Activated CD4-positive, alpha-beta memory T cell treated with anti-CD3 and anti-CD28 coated beads for 36 hours (primary cell): ENCODE results near the gene ZNF407. TPM values are rescaled to one million over a fixed set of nuclear protein-coding genes. Genes with fewer than 3 reads are reported as not detected.
A peak's percentile ranks its signal among the peaks of the same experiment; 100 is the strongest.

Experiments
- CTCF ChIA-PET: fragments of 350-600 bp; sonication (Branson Sonifier 250); formaldehyde crosslinking; loops from one replicate; lab custom pipeline; 2021; ENCODE audit warnings: antibody characterized with exemption, inconsistent platforms; lab: Charles Lee
- POLR2A ChIA-PET: fragments of 350-600 bp; sonication (Branson Sonifier 250); formaldehyde crosslinking; loops from one replicate; lab custom pipeline; 2021; ENCODE audit warnings: antibody characterized with exemption; lab: Charles Lee
- DNase-seq: peaks from one replicate; pipeline ENCODE4 v3.0.0-alpha.2; 2020
- H3K27ac Mint-ChIP-seq: one replicate; pipeline ENCODE4 v1.8.0; 2021; ENCODE audit warnings: mixed read lengths
- H3K27me3 Mint-ChIP-seq: one replicate; pipeline ENCODE4 v1.8.0; 2021; ENCODE audit warnings: mixed read lengths
- H3K36me3 Mint-ChIP-seq: one replicate; pipeline ENCODE4 v1.8.0; 2021; ENCODE audit warnings: mixed read lengths
- H3K4me1 Mint-ChIP-seq: one replicate; pipeline ENCODE4 v1.8.0; 2021; ENCODE audit warnings: low read depth, mixed read lengths
- H3K4me3 Mint-ChIP-seq: one replicate; pipeline ENCODE4 v1.8.0; 2021; ENCODE audit warnings: mild to moderate bottlenecking, mixed read lengths
- H3K9me3 Mint-ChIP-seq: one replicate; pipeline ENCODE4 v1.8.0; 2021; ENCODE audit warnings: mixed read lengths
- intact Hi-C: fragments of 100-400 bp; cut with micrococcal nuclease; formaldehyde crosslinking; loops from one replicate; pipeline ENCODE4 v1.15.1; 2023
- total RNA-seq, 2 experiments: library from RNA; stranded (reverse); gene quantifications; one replicate each; pipeline ENCODE4 v1.2.3, GENCODE V29; 2021

ZNF407 gene
- total RNA-seq, 2 experiments from 2014 or later, result 10.0 to 10.5 TPM

DNA sequence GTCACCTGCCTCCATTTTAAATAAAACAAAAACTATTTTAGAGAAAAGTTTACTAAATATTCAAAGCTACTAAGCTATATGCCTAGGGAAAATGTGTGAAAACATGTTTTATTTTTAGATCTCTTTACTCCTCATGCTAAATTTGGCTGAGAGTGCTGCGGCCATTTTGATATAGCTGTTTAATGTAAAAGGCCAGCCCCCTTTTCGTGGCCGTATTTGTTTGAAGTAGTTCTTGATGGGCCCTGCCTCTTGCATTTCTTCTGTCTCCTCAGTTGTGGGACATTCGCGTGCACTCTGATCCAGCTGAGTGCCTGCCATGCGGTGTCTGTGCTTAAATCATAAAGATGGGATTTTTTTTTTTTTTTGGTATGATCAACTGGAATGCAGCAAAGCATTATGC, 64.0 kb downstream of the ZNF407 start:
- Mint-ChIP-seq H3K4me1 (no peaks in the 10 kb centered on the region), H3K4me3 (no peak overlapping the region), H3K27me3 (no peaks in the 10 kb centered on the region), H3K9me3 (no peaks in the 10 kb centered on the region), H3K36me3 (peaks cover 2% of the 10 kb centered on the region), H3K27ac (no peak overlapping the region)
- intact Hi-C loops, result no loop called here
- no peak for DNase-seq
- CTCF ChIA-PET, result no interaction called here
- POLR2A ChIA-PET, result no interaction called here

DNA sequence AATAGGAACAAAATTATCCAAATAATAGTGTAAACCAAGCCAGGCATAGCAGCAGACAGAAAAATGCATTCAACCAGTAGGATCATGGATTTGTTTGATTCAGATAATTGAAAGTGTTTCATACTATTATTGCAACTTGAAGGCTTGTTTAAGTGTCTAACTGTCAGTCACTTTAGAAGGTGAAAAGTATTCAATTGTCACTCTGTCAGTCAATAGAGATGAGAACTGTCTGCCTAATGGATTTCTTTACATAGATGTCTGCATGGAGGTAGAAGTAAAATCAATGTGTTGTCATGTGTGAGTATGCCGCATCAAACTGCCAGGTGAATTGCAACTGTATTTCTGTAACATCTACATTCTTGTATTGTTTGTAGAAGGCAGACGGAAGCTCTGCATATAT, 65.0 kb downstream of the ZNF407 start:
- POLR2A ChIA-PET, result no interaction called here
- Mint-ChIP-seq H3K27me3 (no peaks in the 10 kb centered on the region), H3K36me3 (peaks cover 2% of the 10 kb centered on the region), H3K4me3 (no peak overlapping the region), H3K27ac (no peak overlapping the region), H3K9me3 (no peaks in the 10 kb centered on the region), H3K4me1 (no peaks in the 10 kb centered on the region)
- DNase-seq, result no peak
- CTCF ChIA-PET, result no interaction called here
- intact Hi-C loops, result no loop called here

DNA sequence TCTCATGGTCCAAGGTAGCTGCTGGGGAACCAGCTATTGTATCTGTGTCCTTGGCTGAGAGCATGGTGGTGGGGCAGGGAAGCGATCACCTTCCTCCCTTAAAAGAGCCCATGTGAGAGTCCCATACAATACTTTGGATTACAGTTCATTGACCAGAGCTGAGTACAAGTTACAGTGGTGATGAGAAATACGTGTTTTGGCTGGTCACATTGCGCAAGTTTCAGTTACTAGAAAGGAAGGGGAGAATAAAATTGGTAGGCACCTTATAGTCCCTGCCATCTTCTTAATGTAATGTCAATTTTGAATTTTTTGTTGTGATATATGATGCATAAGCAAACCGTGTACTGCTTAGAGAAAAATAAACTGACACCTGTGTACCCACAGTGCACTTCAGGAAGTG, 67.7 kb downstream of the ZNF407 start:
- H3K4me1 Mint-ChIP-seq, result no peaks in the 10 kb centered on the region
- H3K4me3 Mint-ChIP-seq, result no peak overlapping the region
- DNase-seq, result no peak
- intact Hi-C loops, result no loop called here
- POLR2A ChIA-PET, result no interaction called here
- H3K9me3 Mint-ChIP-seq, result no peaks in the 10 kb centered on the region
- H3K27me3 Mint-ChIP-seq, result no peaks in the 10 kb centered on the region
- peaks cover 2% of the 10 kb centered on the region for H3K36me3 Mint-ChIP-seq
- CTCF ChIA-PET, result no interaction called here
- no peak overlapping the region for H3K27ac Mint-ChIP-seq

DNA sequence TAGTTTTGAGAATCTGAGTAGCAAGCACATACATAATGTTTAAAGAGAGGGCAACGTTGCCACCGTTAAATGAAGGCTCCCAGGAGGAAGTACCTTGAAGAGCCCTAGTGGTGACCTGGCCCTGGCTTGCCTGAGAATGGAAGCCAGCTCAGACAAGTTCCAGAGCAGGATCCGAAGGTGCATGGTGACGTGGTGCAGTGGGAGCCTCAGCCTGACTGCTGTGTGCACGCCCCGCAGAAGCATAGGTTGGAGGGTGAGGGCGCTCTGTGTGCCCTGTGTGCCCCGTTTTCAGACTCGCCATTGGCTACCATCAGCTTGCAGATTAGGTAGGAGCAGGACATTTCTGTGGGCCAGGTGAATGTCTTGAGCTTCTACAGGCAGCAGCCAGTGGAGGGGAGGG, 68.2 kb downstream of the ZNF407 start:
- Mint-ChIP-seq H3K4me3 (no peak overlapping the region), H3K4me1 (no peaks in the 10 kb centered on the region), H3K27ac (no peak overlapping the region), H3K27me3 (no peaks in the 10 kb centered on the region), H3K36me3 (peaks cover 3% of the 10 kb centered on the region), H3K9me3 (no peaks in the 10 kb centered on the region)
- POLR2A ChIA-PET, result no interaction called here
- intact Hi-C loops, result no loop called here
- CTCF ChIA-PET, result interaction anchor here (1.8 kb wide), 1 partner anchor 12 kb away, joined by 6 read pairs; no protein-coding TSS in a partner anchor
- DNase-seq, result no peak

DNA sequence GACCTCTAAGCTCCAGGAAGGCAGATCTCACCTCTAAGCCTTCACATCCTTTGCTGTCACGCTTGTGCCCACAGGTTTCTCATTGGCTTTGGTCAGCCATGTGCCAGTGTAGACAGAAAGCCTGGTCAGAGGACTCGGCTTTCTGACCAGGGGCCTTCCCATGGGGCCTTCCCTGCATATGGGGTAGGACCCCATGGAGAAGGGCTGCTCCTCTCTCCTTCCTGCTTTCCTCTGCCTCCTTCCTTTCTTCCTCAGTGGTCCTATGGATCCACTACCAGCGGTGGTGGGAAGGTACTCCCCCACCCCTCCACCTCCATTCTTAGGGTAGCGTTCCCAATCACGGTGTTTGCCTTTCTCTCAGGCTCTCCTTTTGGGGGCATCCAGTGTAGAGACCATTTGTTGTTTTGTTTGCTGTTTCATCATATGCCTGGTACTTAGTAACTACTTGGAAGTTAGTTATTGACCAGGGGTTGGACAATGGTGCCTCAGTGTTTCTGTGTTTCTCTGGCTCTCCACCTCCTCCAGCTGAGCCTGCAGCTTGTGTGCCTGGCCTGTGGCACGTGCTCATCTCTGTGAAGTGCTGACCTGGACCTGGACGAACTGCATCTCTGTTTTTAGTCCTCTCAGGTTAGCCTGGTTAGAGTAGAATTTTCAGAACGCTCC, 71.6 kb downstream of the ZNF407 start:
- CTCF ChIA-PET, result no interaction called here
- H3K9me3 Mint-ChIP-seq, result no peaks in the 10 kb centered on the region
- intact Hi-C loops, result no loop called here
- no peak overlapping the region for H3K4me3 Mint-ChIP-seq
- no peaks in the 10 kb centered on the region for H3K27me3 Mint-ChIP-seq
- POLR2A ChIA-PET, result no interaction called here
- peaks cover 12% of the 10 kb centered on the region for H3K36me3 Mint-ChIP-seq
- no peak overlapping the region for H3K27ac Mint-ChIP-seq
- no peak for DNase-seq
- no peaks in the 10 kb centered on the region for H3K4me1 Mint-ChIP-seq

DNA sequence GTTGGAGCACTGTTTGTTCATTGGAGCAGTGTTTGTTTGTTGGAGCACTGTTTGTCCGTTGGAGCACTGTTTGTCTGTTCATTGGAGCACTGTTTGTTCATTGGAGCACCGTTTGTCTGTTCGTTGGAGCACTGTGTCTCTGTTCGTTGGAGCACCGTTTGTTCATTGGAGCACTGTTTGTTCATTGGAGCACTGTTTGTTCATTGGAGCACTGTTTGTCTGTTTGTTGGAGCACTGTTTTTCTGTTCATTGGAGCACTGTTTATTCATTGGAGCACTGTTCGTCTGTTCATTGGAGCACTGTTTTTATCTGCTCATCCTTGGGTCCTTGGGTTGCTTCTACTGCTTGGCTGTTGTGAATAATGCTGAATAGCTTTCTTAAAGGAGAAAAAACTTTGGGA, 74.7 kb downstream of the ZNF407 start:
- CTCF ChIA-PET, result no interaction called here
- no peak for DNase-seq
- H3K4me3 Mint-ChIP-seq, result no peak overlapping the region
- intact Hi-C loops, result no loop called here
- H3K27me3 Mint-ChIP-seq, result no peaks in the 10 kb centered on the region
- POLR2A ChIA-PET, result no interaction called here
- peaks cover 7% of the 10 kb centered on the region for H3K9me3 Mint-ChIP-seq
- H3K4me1 Mint-ChIP-seq, result no peaks in the 10 kb centered on the region
- peaks cover 29% of the 10 kb centered on the region for H3K36me3 Mint-ChIP-seq
- no peak overlapping the region for H3K27ac Mint-ChIP-seq

DNA sequence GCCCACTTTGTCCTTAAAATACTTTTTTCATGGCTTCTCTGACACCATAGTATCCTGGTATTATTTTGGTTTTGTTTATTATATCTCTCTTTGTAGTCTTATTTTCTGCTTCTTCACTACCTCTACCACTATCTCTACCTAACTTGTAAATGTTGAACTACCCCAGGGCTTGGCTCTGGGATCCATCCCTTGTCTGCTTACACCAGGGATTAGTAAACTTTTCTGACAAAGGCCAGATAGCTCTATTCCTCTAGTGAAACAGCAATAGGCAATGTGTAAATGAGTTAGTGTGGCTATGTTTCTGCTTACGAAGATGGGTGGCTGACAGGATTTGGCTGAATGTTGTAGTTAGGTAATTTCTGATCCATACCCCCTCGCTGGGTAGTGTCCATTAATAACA, 76.8 kb downstream of the ZNF407 start:
- no peak overlapping the region for H3K27ac Mint-ChIP-seq
- no peak overlapping the region for H3K4me3 Mint-ChIP-seq
- ChIA-PET POLR2A (no interaction called here), CTCF (interaction anchor here (1.2 kb wide), 1 partner anchor 22 kb away, joined by 4 read pairs; no protein-coding TSS in a partner anchor)
- no peak for DNase-seq
- H3K9me3 Mint-ChIP-seq, result peaks cover 13% of the 10 kb centered on the region
- intact Hi-C loops, result no loop called here
- peaks cover 46% of the 10 kb centered on the region for H3K36me3 Mint-ChIP-seq
- peaks cover 13% of the 10 kb centered on the region for H3K4me1 Mint-ChIP-seq
- H3K27me3 Mint-ChIP-seq, result no peaks in the 10 kb centered on the region

DNA sequence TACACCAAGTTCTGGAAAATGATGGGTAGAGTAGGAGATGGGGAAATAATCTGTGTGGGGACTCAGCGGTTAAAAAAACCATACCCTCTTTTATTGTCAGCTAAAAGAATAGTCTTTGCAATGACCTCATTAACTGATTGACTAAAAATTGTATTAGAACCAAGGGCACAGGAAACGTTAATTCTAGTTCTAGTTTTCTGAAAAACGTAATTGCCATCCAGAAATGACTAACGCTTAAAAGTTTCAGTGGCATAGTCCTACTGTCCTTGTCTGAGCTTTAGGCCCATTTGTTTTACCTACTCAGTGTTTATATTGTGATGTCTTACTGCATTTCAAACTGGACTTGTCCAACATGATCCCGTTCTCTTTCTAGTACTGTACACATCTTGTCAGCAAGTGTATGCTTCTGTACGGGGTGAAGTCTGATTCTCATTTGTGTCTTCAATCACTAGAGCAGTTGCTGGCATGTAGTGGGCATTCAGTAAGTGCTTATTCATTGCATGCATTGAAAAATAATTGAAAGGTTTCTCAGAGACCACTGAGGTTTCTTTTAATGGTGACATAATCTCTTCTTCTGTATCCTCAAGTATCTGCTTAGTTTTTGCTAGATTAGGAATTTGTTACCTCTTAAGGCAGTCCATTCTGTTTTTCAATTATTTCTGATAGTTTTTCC, 81.5 kb downstream of the ZNF407 start:
- Mint-ChIP-seq H3K27me3 (no peaks in the 10 kb centered on the region), H3K27ac (peak overlapping the region; percentile 68), H3K4me3 (no peak overlapping the region), H3K36me3 (peaks cover 44% of the 10 kb centered on the region), H3K4me1 (peaks cover 28% of the 10 kb centered on the region), H3K9me3 (peaks cover 13% of the 10 kb centered on the region)
- intact Hi-C loops, result no loop called here
- ChIA-PET CTCF (interaction anchor here (1.1 kb wide), 1 partner anchor 9 kb away, joined by 3 read pairs; no protein-coding TSS in a partner anchor), POLR2A (no interaction called here)
- no peak for DNase-seq

DNA sequence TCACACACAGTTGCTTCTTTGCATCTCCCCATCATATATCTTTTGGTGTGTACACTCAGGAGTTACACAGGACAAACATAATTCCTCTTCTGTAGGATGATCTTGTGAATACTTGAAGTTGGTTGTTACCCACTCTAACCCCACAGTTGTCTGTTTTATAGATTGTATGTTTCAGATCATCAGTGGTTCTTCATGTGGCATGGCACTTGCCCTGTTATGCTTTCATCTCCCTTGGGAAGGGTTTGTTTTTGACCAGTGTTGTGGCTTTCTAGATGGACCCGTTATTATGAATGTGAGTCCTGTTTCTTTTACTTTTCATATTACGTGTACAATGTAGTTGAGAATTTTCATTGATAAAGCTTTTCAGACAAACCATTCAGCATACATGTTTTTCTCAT, 82.0 kb downstream of the ZNF407 start:
- Mint-ChIP-seq H3K27me3 (no peaks in the 10 kb centered on the region), H3K4me1 (peaks cover 28% of the 10 kb centered on the region), H3K9me3 (peaks cover 13% of the 10 kb centered on the region), H3K4me3 (no peak overlapping the region), H3K36me3 (peaks cover 40% of the 10 kb centered on the region), H3K27ac (no peak overlapping the region)
- DNase-seq, result no peak
- CTCF ChIA-PET, result interaction anchor here (1.1 kb wide), 1 partner anchor 8 kb away, joined by 3 read pairs; no protein-coding TSS in a partner anchor
- intact Hi-C loops, result no loop called here
- POLR2A ChIA-PET, result no interaction called here

DNA sequence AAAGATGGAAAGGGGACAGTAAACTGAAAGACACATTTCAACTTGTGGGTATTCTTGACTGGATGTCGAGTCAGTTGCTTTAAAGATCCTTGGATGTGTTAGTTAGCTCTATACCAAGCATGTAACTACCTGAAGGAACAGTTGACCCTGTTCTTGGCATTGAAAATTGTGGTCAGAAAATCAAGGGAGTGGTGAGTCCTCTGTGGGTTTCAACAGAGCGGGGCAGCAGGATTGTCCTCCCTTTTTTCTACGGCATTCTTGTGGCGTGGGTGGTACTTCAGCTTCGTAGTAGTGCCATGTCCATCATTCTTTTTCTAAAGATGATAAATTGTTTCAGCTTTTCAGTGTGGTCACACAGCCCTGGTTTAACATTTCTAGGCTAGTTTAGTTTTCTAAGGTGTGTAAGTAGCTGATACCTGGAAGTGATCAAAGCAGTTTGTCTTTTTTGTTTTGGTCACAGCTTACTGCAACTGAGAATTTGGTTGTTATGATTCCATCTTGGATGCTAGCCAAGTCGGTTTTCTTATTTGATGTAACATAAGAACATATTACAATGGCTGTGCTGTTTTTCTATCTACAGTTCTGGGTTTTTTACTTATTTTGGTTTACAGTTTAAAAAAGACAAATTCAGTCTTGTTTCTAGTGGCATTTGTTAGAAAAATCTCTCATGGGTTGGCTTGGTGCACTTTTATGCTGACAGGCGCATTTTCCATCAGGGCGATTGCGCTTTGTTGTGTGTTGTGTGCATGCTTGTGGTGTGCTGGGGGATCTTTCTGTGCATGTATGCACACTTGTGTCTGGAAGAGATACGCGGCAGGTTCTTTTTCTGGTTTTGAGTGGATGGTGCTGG, 84.7 kb downstream of the ZNF407 start:
- Mint-ChIP-seq H3K36me3 (peaks cover 37% of the 10 kb centered on the region), H3K27me3 (no peaks in the 10 kb centered on the region), H3K27ac (no peak overlapping the region), H3K4me1 (peaks cover 28% of the 10 kb centered on the region), H3K9me3 (peaks cover 6% of the 10 kb centered on the region), H3K4me3 (no peak overlapping the region)
- ChIA-PET CTCF (no interaction called here), POLR2A (interaction anchor here (0.7 kb wide), 1 partner anchor 73 kb away, joined by 3 read pairs; no protein-coding TSS in a partner anchor)
- intact Hi-C loops, result no loop called here
- DNase-seq, result peak; percentile 22

DNA sequence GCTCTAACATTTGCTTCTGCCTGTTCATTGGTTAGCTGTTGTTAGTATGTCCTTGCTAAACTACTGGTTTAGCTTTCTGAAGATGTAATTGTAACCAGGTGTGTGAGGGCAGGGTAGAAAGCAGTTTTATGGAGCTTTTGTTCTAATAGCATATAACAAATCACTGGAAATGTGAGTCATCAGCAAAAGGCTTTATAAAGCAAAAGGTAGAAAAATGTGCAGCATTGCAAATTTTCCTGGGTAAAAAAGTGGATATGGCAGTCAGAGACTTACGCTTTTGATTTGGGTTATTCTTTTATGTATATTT, 85.3 kb downstream of the ZNF407 start:
- Mint-ChIP-seq H3K4me3 (no peak overlapping the region), H3K4me1 (peaks cover 28% of the 10 kb centered on the region), H3K36me3 (peaks cover 33% of the 10 kb centered on the region), H3K27ac (no peak overlapping the region), H3K27me3 (no peaks in the 10 kb centered on the region), H3K9me3 (peaks cover 2% of the 10 kb centered on the region)
- CTCF ChIA-PET, result no interaction called here
- DNase-seq, result no peak
- intact Hi-C loops, result no loop called here
- POLR2A ChIA-PET, result interaction anchor here (0.7 kb wide), 1 partner anchor 73 kb away, joined by 3 read pairs; no protein-coding TSS in a partner anchor

DNA sequence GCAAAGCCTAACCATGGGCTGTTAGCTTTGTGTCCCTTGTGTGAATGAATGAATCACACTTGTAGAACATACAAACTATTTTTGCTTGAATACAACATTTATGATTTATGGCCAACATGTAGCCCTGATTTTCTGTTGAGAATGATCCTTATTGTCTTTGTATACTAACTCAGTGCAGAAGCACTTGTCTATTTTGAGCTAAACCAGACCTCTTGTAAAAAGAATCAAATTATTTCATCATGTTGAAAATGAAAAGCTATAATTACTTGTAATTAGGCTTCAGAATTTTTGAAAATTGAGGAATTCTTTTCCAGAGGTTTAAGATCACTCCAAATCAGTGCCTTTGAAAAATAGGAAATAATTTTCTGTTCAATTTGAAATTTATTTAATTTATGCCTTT, 85.9 kb downstream of the ZNF407 start:
- H3K4me1 Mint-ChIP-seq, result peaks cover 23% of the 10 kb centered on the region
- POLR2A ChIA-PET, result no interaction called here
- peaks cover 28% of the 10 kb centered on the region for H3K36me3 Mint-ChIP-seq
- H3K27ac Mint-ChIP-seq, result no peak overlapping the region
- DNase-seq, result no peak
- CTCF ChIA-PET, result no interaction called here
- intact Hi-C loops, result no loop called here
- no peaks in the 10 kb centered on the region for H3K9me3 Mint-ChIP-seq
- no peak overlapping the region for H3K4me3 Mint-ChIP-seq
- no peaks in the 10 kb centered on the region for H3K27me3 Mint-ChIP-seq
